Mesodermal cell (in vitro differentiated cells): ENCODE measurements around the gene SLFNL1.

Experiments
- H3K27ac ChIP-seq: 2 replicates; pipeline ENCODE4 v1.7.0; 2013; ENCODE audit warnings: mild to moderate bottlenecking, low read depth, low read length, moderate library complexity; ENCODE audit not compliant: severe bottlenecking
- H3K36me3 ChIP-seq: 2 replicates; pipeline ENCODE4 v1.7.1; 2013; ENCODE audit warnings: mild to moderate bottlenecking, low read length, moderate library complexity; ENCODE audit not compliant: control insufficient read depth, insufficient read depth
- H3K4me1 ChIP-seq: one replicate; pipeline ENCODE4 v1.7.1; 2013; ENCODE audit warnings: mild to moderate bottlenecking, low read length; ENCODE audit not compliant: insufficient read depth, control insufficient read depth, poor library complexity, severe bottlenecking
- H3K4me3 ChIP-seq: 2 replicates; pipeline ENCODE4 v1.7.0; 2013; ENCODE audit warnings: low read length, control low read depth, mild to moderate bottlenecking; ENCODE audit not compliant: insufficient read depth, poor library complexity, severe bottlenecking; ENCODE audit errors: extremely low read depth
- H3K9me3 ChIP-seq: 2 replicates; pipeline ENCODE4 v1.7.1; 2013; ENCODE audit warnings: mild to moderate bottlenecking, low read length, moderate library complexity; ENCODE audit not compliant: control insufficient read depth
- WGBS, 2 experiments: methylation state at CpG; one replicate each; pipeline ENCODE4 v1.1.5; 2013; ENCODE audit warnings: missing lambda C conversion rate in 2 of 2; ENCODE audit not compliant: insufficient coverage in 2 of 2; 5-methylcytosine and 5-hydroxymethylcytosine counted together

The SLFNL1 gene

DNA sequence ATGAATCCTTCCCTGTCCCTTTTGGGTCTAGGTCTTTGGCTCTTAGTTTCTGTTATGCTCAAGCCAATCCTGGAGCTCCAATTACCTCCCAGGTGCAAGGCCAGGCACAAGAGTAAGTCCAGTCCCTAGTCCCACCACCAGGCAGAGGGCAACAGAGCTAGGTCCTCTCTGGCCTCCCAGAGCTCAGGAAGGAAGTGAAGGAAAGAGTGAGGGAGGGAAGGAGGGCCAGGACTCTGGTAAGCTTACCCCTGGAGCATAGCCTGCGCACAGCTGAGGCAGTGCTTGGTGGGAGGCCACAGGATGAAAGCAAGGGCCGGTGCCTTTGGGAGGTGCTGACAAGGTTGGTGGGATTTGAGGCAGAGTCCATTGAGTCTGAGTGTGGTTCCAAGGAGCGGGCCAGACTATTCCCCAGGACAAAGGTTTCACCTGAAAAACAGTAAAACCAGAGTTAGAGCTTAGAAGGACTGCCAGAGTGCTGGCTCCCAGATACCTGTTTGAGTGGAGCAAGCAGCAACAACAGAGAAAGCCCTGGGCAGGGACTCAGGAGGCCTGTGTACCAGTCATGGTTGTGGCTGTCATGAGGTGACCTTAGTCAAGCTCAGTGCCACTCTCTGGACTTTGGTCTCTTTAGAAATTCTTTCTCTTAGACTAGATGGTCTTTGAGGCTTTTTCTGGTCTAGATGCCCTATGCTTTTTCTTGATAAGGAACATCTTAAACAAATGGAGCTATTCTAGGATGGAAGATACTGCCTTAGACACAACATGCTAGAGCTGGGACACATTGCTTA lies 15.8 kb upstream of the SLFNL1 start:
- 95 to 100% methylated on average over 3 of the region's 3 CpGs for WGBS, 2 experiments
- no peaks in the 10 kb centered on the region for H3K9me3 ChIP-seq
- H3K4me1 ChIP-seq: peaks cover 7% of the 10 kb centered on the region
- H3K27ac ChIP-seq: no peak overlapping the region
- H3K36me3 ChIP-seq: peaks cover 64% of the 10 kb centered on the region
- no peak overlapping the region for H3K4me3 ChIP-seq

- Histone ChIP-seq H3K9me3 (no peaks in the 10 kb centered on the region), H3K4me3 (no peak overlapping the region), H3K36me3 (peaks cover 72% of the 10 kb centered on the region), H3K4me1 (peaks cover 7% of the 10 kb centered on the region), H3K27ac (no peak overlapping the region)
- WGBS, 2 experiments: 83% methylated on average over 3 of the region's 3 CpGs; no CpG with 5 or more reads in 1 of the 2 experiments
These were observed 11.7 kb upstream of the SLFNL1 start for GRCh38 chr1:41033272-41033671.

DNA sequence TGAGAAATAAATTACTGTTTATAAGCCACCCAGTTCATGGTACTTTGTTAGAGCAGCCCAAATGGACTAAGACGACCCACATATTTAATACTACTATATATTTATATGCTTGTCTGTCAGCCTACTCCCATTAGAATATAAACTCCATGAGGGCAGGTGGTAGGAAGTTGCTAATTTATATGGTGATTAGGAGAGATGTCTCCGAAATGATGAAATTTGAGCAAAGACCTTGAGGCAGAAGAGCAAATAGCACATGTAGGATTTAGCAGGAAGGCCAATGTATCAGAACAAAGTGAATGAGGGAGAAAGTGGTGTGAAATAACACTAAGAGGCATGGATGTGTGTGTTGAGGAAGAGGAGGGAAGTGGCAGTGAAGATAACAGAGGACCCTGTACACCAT lies 10.6 kb upstream of the SLFNL1 start:
- Histone ChIP-seq H3K36me3 (peaks cover 80% of the 10 kb centered on the region), H3K4me3 (no peak overlapping the region), H3K9me3 (no peaks in the 10 kb centered on the region), H3K4me1 (peaks cover 7% of the 10 kb centered on the region), H3K27ac (no peak overlapping the region)
- 92 to 100% methylated on average over 1 of the region's 2 CpGs for WGBS, 2 experiments

GRCh38 chr1:41030872-41031616 lies 9.5 kb upstream of the SLFNL1 start:
- WGBS, 2 experiments: 91 to 93% methylated on average over 3 to 5 of the region's 8 CpGs
- H3K4me1 ChIP-seq: peaks cover 7% of the 10 kb centered on the region
- no peak overlapping the region for H3K4me3 ChIP-seq
- no peaks in the 10 kb centered on the region for H3K9me3 ChIP-seq
- H3K36me3 ChIP-seq: peaks cover 72% of the 10 kb centered on the region
- no peak overlapping the region for H3K27ac ChIP-seq

DNA sequence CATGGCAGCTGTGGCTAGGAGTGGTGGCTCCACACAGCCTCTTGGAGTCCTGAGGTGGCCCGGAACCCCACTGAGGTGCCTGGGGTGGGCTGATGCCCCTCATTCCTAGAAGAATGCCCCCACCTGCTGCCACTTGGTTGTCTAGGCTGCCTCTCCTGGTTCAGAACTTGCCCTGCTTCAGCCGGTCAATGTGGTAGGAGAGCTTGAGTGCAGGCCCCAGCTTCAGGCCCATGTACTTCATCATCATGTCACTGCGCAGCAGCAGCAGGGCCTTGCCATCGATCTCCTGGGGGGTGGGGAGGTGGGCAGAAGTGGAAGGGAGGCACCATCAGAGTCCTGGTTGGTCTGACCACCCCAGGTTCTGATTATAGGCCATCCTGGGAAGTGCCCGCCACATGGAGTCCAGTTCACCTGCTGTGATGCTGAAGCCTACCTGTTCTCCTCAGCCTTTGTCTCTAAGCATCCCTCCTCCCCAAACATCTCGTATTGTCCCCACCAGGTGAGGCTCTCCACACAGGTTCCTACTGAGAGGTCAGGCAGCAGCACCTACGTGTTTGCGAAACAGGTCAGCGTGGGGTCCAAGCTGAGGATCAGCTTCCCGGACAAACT lies 6.6 kb upstream of the SLFNL1 start:
- H3K36me3 ChIP-seq: peaks cover 50% of the 10 kb centered on the region
- 98% methylated on average over 8 of the region's 10 CpGs for WGBS, 2 experiments
- H3K4me1 ChIP-seq: no peaks in the 10 kb centered on the region
- H3K27ac ChIP-seq: no peak overlapping the region
- H3K9me3 ChIP-seq: no peaks in the 10 kb centered on the region
- H3K4me3 ChIP-seq: no peak overlapping the region

DNA sequence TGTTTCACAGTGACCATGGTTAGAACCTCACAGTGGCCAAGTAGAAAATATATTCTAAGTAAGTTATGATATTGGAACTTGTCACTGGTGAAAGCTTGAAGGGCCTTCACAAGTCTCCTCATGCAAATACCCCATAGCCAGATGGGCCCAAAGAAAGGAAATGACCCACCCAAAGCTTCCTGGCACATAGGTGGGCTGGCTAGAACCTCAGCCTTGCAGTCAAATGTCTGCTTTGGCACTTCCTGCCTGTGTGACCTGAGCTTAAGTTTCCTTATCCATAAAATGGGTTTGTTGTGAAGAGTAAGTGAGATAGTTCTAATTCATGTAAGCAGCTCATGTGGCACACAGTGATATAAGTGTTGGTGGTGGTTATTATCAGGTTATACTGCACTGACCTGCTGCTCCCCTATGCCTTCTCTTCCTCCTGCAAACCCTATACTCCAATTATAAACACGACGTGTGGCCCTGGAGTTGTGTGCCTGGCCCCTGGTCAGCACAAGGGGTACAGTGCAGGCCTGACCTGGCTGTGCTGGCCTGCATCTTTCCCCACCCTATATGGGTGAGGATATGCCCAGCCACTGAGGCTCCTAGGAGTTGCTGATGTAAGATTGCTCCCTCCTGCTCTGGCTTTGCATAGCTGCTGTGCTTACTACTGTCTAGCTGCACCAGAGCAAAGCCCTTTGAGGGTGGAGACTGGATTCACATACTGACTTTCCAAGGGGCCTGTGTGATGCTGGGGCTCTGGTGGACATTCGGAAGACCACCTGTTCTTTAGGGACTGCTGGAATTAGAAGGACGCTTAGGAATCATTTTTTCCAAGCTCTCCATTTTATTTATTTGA lies 4.7 kb upstream of the SLFNL1 start:
- Histone ChIP-seq H3K9me3 (no peaks in the 10 kb centered on the region), H3K27ac (no peak overlapping the region), H3K4me3 (no peak overlapping the region), H3K4me1 (peaks cover 6% of the 10 kb centered on the region), H3K36me3 (peaks cover 33% of the 10 kb centered on the region)
- WGBS, 2 experiments: 95 to 100% methylated on average over 2 to 3 of the region's 4 CpGs

DNA sequence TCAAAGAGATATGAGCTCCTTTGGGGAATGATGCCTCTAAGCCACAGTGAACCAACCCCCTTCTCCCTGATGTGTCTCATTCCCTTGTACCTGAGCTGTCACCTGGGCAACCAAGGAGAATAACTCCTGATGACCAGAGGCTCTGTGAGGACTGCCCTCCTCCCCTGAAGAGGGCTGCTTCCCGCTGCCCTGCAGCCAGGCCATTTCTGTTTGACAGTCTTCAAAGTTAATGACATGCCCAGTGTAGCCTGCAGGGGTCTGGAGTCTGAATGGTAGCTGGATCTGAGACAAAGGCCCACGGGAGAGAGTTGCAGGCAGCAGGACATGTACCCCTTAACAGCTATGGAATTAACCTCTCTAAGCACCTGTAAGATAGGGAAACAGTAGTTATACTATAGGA lies 3.4 kb upstream of the SLFNL1 start:
- no peaks in the 10 kb centered on the region for H3K9me3 ChIP-seq
- 80% methylated on average over 1 of the region's 2 CpGs; no CpG with 5 or more reads in 1 of the 2 experiments for WGBS, 2 experiments
- no peak overlapping the region for H3K4me3 ChIP-seq
- peaks cover 22% of the 10 kb centered on the region for H3K36me3 ChIP-seq
- H3K27ac ChIP-seq: no peak overlapping the region
- peaks cover 9% of the 10 kb centered on the region for H3K4me1 ChIP-seq

DNA sequence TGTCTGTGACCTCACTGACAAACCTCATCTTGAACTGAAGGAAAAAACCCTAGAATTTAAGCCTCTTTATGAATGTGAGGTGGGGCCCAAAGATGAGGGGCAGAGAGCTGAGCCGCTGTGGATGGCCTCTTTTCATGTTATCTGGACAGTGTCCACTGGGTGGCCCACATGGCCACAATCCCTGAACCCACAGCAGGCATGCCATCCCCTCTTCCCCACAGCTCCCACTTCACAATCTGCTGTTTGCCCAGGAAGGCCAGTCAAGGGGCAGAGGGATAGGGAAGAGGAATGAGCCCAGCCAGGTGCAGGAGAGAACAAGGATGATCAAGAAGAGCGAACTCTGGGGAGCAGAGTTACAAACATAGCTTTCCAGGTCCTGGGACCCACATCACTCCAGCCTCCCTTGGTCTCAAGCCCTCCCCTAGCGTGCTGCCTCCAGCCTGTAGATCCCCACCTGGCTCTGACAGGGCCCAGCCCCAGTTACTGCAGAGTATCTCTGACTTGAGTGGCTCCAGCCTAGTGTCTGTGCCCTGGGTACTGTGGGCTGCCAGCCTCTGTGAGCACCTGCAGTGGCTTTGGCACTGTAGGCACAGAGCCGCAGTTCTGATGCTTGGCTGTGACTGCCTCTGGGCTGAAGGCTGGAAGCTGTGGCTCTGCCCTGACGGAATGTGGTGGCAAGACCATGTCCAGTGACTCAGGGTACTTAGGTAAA lies 1.9 kb upstream of the SLFNL1 start:
- H3K4me1 ChIP-seq: peaks cover 9% of the 10 kb centered on the region
- H3K4me3 ChIP-seq: no peak overlapping the region
- H3K27ac ChIP-seq: no peak overlapping the region
- no peaks in the 10 kb centered on the region for H3K9me3 ChIP-seq
- peaks cover 27% of the 10 kb centered on the region for H3K36me3 ChIP-seq
- 87 to 96% methylated on average over 3 to 4 of the region's 5 CpGs for WGBS, 2 experiments

DNA sequence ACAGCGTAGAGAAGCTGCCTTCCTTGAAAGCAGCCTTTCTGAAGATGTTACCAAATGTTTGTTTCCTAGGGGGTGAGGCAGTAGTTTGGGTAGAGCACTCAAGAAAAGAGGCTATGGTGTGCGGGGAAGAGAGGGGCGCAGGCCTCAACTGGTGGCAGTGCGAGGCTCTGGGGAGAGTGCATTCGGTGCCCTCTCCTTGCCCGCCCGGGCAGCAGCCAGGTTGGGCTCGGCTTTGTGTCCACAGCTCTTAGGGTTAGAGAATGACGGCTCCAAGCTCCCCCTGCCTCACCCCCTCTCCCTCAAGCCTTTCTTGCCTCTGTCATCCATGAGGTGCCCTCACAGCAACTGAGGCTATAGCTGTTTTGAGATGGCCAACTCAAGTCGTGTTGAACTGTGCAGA lies 899 bp upstream of the SLFNL1 start:
- H3K9me3 ChIP-seq: no peaks in the 10 kb centered on the region
- peaks cover 9% of the 10 kb centered on the region for H3K4me1 ChIP-seq
- 88 to 95% methylated on average over 7 to 8 of the region's 10 CpGs for WGBS, 2 experiments

GRCh38 chr1:41020654-41021053 lies 871 bp downstream of the SLFNL1 start:
- Histone ChIP-seq H3K4me3 (no peak overlapping the region), H3K36me3 (peaks cover 32% of the 10 kb centered on the region), H3K9me3 (no peaks in the 10 kb centered on the region), H3K27ac (no peak overlapping the region), H3K4me1 (peaks cover 9% of the 10 kb centered on the region)
- WGBS, 2 experiments: 94 to 100% methylated on average over 2 to 3 of the region's 3 CpGs

More for the DNA sequence above, 899 bp upstream of the SLFNL1 start:
- Histone ChIP-seq H3K4me3 (no peak overlapping the region), H3K36me3 (peaks cover 25% of the 10 kb centered on the region), H3K27ac (no peak overlapping the region)
